Measurements from ENCODE around the gene ROBO1.

DNA sequence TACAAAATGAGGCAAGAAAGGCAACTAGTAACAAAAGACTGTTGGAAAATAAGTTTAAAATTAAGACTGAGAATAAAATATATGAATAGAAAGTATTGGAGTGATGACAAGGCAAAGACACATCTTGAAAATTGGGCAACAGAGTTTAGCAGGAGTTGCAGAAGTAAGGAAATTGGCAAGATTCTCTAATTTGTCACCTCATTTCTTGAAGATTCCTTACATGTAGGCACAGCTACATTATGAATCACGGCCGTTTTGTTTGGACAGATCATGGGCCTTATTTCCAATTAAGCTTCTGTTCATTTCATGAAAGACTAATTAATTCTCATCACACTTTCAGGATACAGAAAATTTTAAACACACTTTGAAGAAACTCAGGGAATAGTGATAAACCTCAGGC, 170.1 kb downstream of the ROBO1 start:
- TF ChIP-seq, protein P1, sequence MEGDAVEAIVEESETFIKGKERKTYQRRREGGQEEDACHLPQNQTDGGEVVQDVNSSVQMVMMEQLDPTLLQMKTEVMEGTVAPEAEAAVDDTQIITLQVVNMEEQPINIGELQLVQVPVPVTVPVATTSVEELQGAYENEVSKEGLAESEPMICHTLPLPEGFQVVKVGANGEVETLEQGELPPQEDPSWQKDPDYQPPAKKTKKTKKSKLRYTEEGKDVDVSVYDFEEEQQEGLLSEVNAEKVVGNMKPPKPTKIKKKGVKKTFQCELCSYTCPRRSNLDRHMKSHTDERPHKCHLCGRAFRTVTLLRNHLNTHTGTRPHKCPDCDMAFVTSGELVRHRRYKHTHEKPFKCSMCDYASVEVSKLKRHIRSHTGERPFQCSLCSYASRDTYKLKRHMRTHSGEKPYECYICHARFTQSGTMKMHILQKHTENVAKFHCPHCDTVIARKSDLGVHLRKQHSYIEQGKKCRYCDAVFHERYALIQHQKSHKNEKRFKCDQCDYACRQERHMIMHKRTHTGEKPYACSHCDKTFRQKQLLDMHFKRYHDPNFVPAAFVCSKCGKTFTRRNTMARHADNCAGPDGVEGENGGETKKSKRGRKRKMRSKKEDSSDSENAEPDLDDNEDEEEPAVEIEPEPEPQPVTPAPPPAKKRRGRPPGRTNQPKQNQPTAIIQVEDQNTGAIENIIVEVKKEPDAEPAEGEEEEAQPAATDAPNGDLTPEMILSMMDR (IDR thresholded peaks at IDR 0.05): no peak
- no peak for TF ChIP-seq POLR2A (IDR thresholded peaks at IDR 0.05)
